Left lung (tissue), 10 donors: ENCODE results near the gene PXDN. TPM values are rescaled to one million over a fixed set of nuclear protein-coding genes. Genes with fewer than 3 reads are reported as not detected.
A peak's percentile ranks its signal among the peaks of the same experiment; 100 is the strongest.

Source experiments
- ATAC-seq: fragments of 200-7000 bp; cut with Tn5 transposase; one replicate; pipeline ENCODE4 v1.9.1; 2020; ENCODE audit warnings: moderate library complexity
- DNase-seq, 4 donors: peaks; one replicate each; pipeline ENCODE4 v3.0.0-alpha.2; 2013 to 2020
- H3K27ac ChIP-seq, 2 donors: fragments of 200-600 bp; sonication (generic) in 1 of 2; one replicate each; pipeline versions ENCODE4 v1.5.0 to v1.8.0; 2020 to 2021
- H3K27me3 ChIP-seq, 2 donors: fragments of 200-600 bp; sonication (generic) in 1 of 2; one replicate each; pipeline versions ENCODE4 v1.5.0 to v1.8.0; 2020 to 2021
- H3K36me3 ChIP-seq, 2 donors: fragments of 200-600 bp; sonication (generic) in 1 of 2; one replicate each; pipeline versions ENCODE4 v1.5.0 to v1.8.0; 2020 to 2021
- H3K4me1 ChIP-seq, 2 donors: fragments of 200-600 bp; one replicate each; pipeline ENCODE4 v1.8.0; 2021
- H3K4me3 ChIP-seq, 2 donors: fragments of 200-600 bp; sonication (generic) in 1 of 2; one replicate each; pipeline versions ENCODE4 v1.5.0 to v1.8.0; 2020 to 2021; ENCODE audit warnings: mild to moderate bottlenecking in 1 of 2
- H3K9me3 ChIP-seq, 2 donors: fragments of 200-600 bp; sonication (generic) in 1 of 2; one replicate each; pipeline versions ENCODE4 v1.5.0 to v1.8.0; 2020 to 2021
- CTCF ChIP-seq, 2 donors: fragments of 200-600 bp; sonication (generic) in 1 of 2; IDR thresholded peaks; one replicate each; pipeline versions ENCODE4 v1.5.0 to v1.8.0; 2021; ENCODE audit warnings: antibody characterized with exemption in 2 of 2
- intact Hi-C, 2 donors: fragments of 100-400 bp; cut with DNase I; formaldehyde crosslinking; loops; one replicate each; pipeline versions ENCODE4 v1.11.2 to v1.14.2; 2022
- polyA plus RNA-seq, 6 donors: library from polyadenylated mRNA; unstranded; fragments of 120-200 nt; gene quantifications; one replicate each; pipeline ENCODE4 v1.2.1, GENCODE V29; 2013; ENCODE audit not compliant: insufficient read length in 6 of 6
- total RNA-seq, 2 donors: library from RNA; stranded (reverse); fragmentation: NEBNext Ultra II Directional; extraction: Animal tissue kit (Norgen Biotek cat#: 25700); gene quantifications; one replicate each; pipeline ENCODE4 v1.2.1, GENCODE V29; 2021
- donor health status: DM: no; HTN: yes; CAD: no.
- donor health status: DM: no; HTN: no; CAD: no.

The PXDN gene
- total and polyA plus RNA-seq, 8 donors, result 44.8 to 215 (median 174) TPM

- Histone ChIP-seq H3K4me3 (no peak overlapping the region), H3K36me3 (peaks cover 0 to 33% of the 10 kb centered on the region in 2 donors), H3K4me1 (no peaks in the 10 kb centered on the region), H3K9me3 (no peaks in the 10 kb centered on the region), H3K27ac (no peak overlapping the region), H3K27me3 (no peaks in the 10 kb centered on the region)
- DNase-seq (no peak), ATAC-seq (no peak)
- intact Hi-C loops, result no loop called here
- no peak for TF ChIP-seq CTCF (IDR thresholded peaks at IDR 0.05)
Observed at GRCh38 chr2:1670636-1671035, 73.7 kb downstream of the PXDN start.

- ATAC-seq, result no peak
- Histone ChIP-seq H3K9me3 (no peaks in the 10 kb centered on the region), H3K4me1 (no peaks in the 10 kb centered on the region), H3K27ac (no peak overlapping the region), H3K36me3 (peaks cover 0 to 31% of the 10 kb centered on the region in 2 donors), H3K4me3 (no peak overlapping the region), H3K27me3 (no peaks in the 10 kb centered on the region)
- no peak for DNase-seq
- intact Hi-C loops, result no loop called here
- TF ChIP-seq CTCF (IDR thresholded peaks at IDR 0.05), result no peak
Observed at GRCh38 chr2:1665761-1666505, 78.4 kb downstream of the PXDN start.

- ATAC-seq (no peak), DNase-seq (no peak)
- H3K36me3 ChIP-seq, result peaks cover 0 to 43% of the 10 kb centered on the region in 2 donors
Observed at GRCh38 chr2:1664698-1665097, 79.6 kb downstream of the PXDN start.

GRCh38 chr2:1664076-1664605, 80.2 kb downstream of the PXDN start:
- Histone ChIP-seq H3K9me3 (no peaks in the 10 kb centered on the region), H3K27ac (no peak overlapping the region), H3K27me3 (no peaks in the 10 kb centered on the region), H3K4me1 (no peaks in the 10 kb centered on the region), H3K4me3 (no peak overlapping the region), H3K36me3 (peaks cover 0 to 45% of the 10 kb centered on the region in 2 donors)
- ATAC-seq (no peak), DNase-seq (no peak)
- no peak for TF ChIP-seq CTCF (IDR thresholded peaks at IDR 0.05)
- intact Hi-C loops, result no loop called here

More at GRCh38 chr2:1664698-1665097, 79.6 kb downstream of the PXDN start:
- H3K9me3 ChIP-seq, result no peaks in the 10 kb centered on the region
- no peaks in the 10 kb centered on the region for H3K4me1 ChIP-seq
- H3K4me3 ChIP-seq, result no peak overlapping the region
- no peak overlapping the region for H3K27ac ChIP-seq
- intact Hi-C loops, result no loop called here
- no peak for TF ChIP-seq CTCF (IDR thresholded peaks at IDR 0.05)
- no peaks in the 10 kb centered on the region for H3K27me3 ChIP-seq

- Histone ChIP-seq H3K4me3 (no peak overlapping the region), H3K9me3 (no peaks in the 10 kb centered on the region), H3K27ac (no peak overlapping the region), H3K27me3 (no peaks in the 10 kb centered on the region), H3K4me1 (no peaks in the 10 kb centered on the region), H3K36me3 (peaks cover 0 to 45% of the 10 kb centered on the region in 2 donors)
- TF ChIP-seq CTCF (IDR thresholded peaks at IDR 0.05), result no peak
- DNase-seq (peak in 1 of 4 donors; percentile 27), ATAC-seq (no peak)
- intact Hi-C loops, result no loop called here
Observed at GRCh38 chr2:1663621-1664020, 80.7 kb downstream of the PXDN start.
